Fibroblast of upper back skin (primary cell): ENCODE data around the gene RBFOX1.

Experiments
- DNase-seq: peaks from one replicate; pipeline ENCODE4 v3.0.0-alpha.2; 2013

Gene RBFOX1

GRCh38 chr16:7376227-7376626 lies 43.6 kb downstream of the RBFOX1 start:
- no peak for DNase-seq

GRCh38 chr16:7377231-7377630 lies 44.6 kb downstream of the RBFOX1 start:
- DNase-seq: no peak

GRCh38 chr16:7378024-7378695 lies 45.5 kb downstream of the RBFOX1 start:
- DNase-seq: no peak

GRCh38 chr16:7380441-7380840 lies 47.8 kb downstream of the RBFOX1 start:
- DNase-seq: no peak

GRCh38 chr16:7380911-7381310 lies 48.3 kb downstream of the RBFOX1 start:
- DNase-seq: no peak

- DNase-seq: no peak
These were observed 49.0 kb downstream of the RBFOX1 start for GRCh38 chr16:7381671-7382070.

GRCh38 chr16:7382521-7382920 lies 49.9 kb downstream of the RBFOX1 start:
- DNase-seq: no peak

- DNase-seq: no peak
These were observed 58.3 kb downstream of the RBFOX1 start for GRCh38 chr16:7390974-7391373.

- no peak for DNase-seq
These were observed 59.0 kb downstream of the RBFOX1 start for GRCh38 chr16:7391694-7392093.

- DNase-seq: no peak
These were observed 59.6 kb downstream of the RBFOX1 start for GRCh38 chr16:7392206-7392605.

GRCh38 chr16:7393680-7394079 lies 61.0 kb downstream of the RBFOX1 start:
- DNase-seq: no peak

GRCh38 chr16:7394720-7395336 lies 62.2 kb downstream of the RBFOX1 start:
- DNase-seq: no peak

- peak; percentile 95 for DNase-seq
These were observed 65.3 kb downstream of the RBFOX1 start for GRCh38 chr16:7397901-7398300.

GRCh38 chr16:7398536-7398935 lies 65.9 kb downstream of the RBFOX1 start:
- DNase-seq: peak; percentile 10

- no peak for DNase-seq
These were observed 66.7 kb downstream of the RBFOX1 start for GRCh38 chr16:7399296-7399695.

GRCh38 chr16:7400117-7400890 lies 67.7 kb downstream of the RBFOX1 start:
- DNase-seq: peak; percentile 13

GRCh38 chr16:7404217-7404616 lies 71.6 kb downstream of the RBFOX1 start:
- no peak for DNase-seq

- peak; percentile 53 for DNase-seq
These were observed 72.5 kb downstream of the RBFOX1 start for GRCh38 chr16:7405166-7405565.

- DNase-seq: no peak
These were observed 76.2 kb downstream of the RBFOX1 start for GRCh38 chr16:7408700-7409365.

- no peak for DNase-seq
These were observed 86.8 kb downstream of the RBFOX1 start for GRCh38 chr16:7419441-7419840.

GRCh38 chr16:7420079-7420478 lies 87.4 kb downstream of the RBFOX1 start:
- DNase-seq: no peak

- DNase-seq: no peak
These were observed 88.2 kb downstream of the RBFOX1 start for GRCh38 chr16:7420843-7421242.

- no peak for DNase-seq
These were observed 88.9 kb downstream of the RBFOX1 start for GRCh38 chr16:7421578-7421977.
